GM12878 (cell line): ENCODE data around the gene LARP1B. TPM values are rescaled to one million over a fixed set of nuclear protein-coding genes. Genes with fewer than 3 reads are reported as not detected.

ENCODE experiments used
- ATAC-seq: fragments of 200-7000 bp; cut with Tn5 transposase; 3 replicates; pipeline ENCODE4 v1.9.1; 2020; ENCODE audit warnings: mild to moderate bottlenecking, moderate library complexity
- BruUV-seq: library from RNA; stranded (reverse); fragments of 400-500 nt; replicated peaks from 2 replicates; lab custom pipeline; 2021; lab: Mats Ljungman, UMichigan
- CTCF ChIA-PET: fragments of 300-600 bp; sonication (Branson Sonifier 250); formaldehyde crosslinking; extraction: SDS; loops from one replicate; lab custom pipeline; 2021; ENCODE audit warnings: inconsistent platforms; lab: Yijun Ruan, JAX
- POLR2A ChIA-PET: fragments of 350-600 bp; formaldehyde crosslinking; extraction: SDS; loops from one replicate; lab custom pipeline; 2021; ENCODE audit warnings: inconsistent platforms; lab: Charles Lee
- RAD21 ChIA-PET: fragments of 300-600 bp; sonication (Branson Sonifier 250); formaldehyde crosslinking; loops from one replicate; lab custom pipeline; 2023; ENCODE audit warnings: antibody characterized with exemption; ENCODE audit not compliant: unreplicated experiment; lab: Charles Lee
- SMC1A ChIA-PET: fragments of 300-600 bp; sonication (Branson Sonifier 250); formaldehyde crosslinking; loops from one replicate; lab custom pipeline; 2023; ENCODE audit not compliant: unreplicated experiment, uncharacterized antibody; lab: Charles Lee
- DNase-seq: peaks from one replicate; pipeline ENCODE4 v3.0.0-alpha.2; 2011; ENCODE audit warnings: low read depth, low spot score
- FAIRE-seq: peaks from 3 replicates; lab custom pipeline; 2011; peaks lifted over from hg19 to GRCh38; lab: Jason Lieb, UNC
- H2AFZ ChIP-seq: 2 replicates; pipeline ENCODE4 v1.6.0; 2011; ENCODE audit warnings: low read depth, low read length, control low read depth; ENCODE audit not compliant: control insufficient read depth
- H3K27ac ChIP-seq: 2 replicates; pipeline ENCODE4 v1.5.1; 2011; ENCODE audit warnings: control low read depth; ENCODE audit not compliant: control insufficient read depth, insufficient read depth
- H3K27me3 ChIP-seq, 2 experiments: replicated peaks in 1 of 2; 2 replicates each; pipeline versions ENCODE4 v1.6.0 to v1.6.1; 2011; ENCODE audit warnings: low read length in 1 of 2; ENCODE audit not compliant: control insufficient read depth in 2 of 2, insufficient read depth in 2 of 2
- H3K36me3 ChIP-seq, 2 experiments: 2 replicates each; pipeline ENCODE4 v1.5.1; 2011; ENCODE audit warnings: low read length in 1 of 2; ENCODE audit not compliant: control insufficient read depth in 2 of 2, insufficient read depth in 2 of 2
- H3K4me1 ChIP-seq: 2 replicates; pipeline ENCODE4 v1.6.1; 2011; ENCODE audit warnings: mild to moderate bottlenecking, low read length, moderate library complexity, mixed read lengths; ENCODE audit not compliant: control insufficient read depth, insufficient read depth
- H3K4me2 ChIP-seq: 2 replicates; pipeline ENCODE4 v1.6.0; 2011; ENCODE audit warnings: control low read depth; ENCODE audit not compliant: control insufficient read depth, insufficient read depth
- H3K4me3 ChIP-seq: fragments of 200-600 bp; sonication (generic); 2 replicates; pipeline ENCODE4 v1.5.1; 2016
- H3K79me2 ChIP-seq: 2 replicates; pipeline ENCODE4 v1.6.0; 2011; ENCODE audit warnings: low read length; ENCODE audit not compliant: control insufficient read depth, insufficient read depth
- H3K9ac ChIP-seq: 2 replicates; pipeline ENCODE4 v1.8.0; 2011; ENCODE audit warnings: low read length, control low read depth, mixed read lengths; ENCODE audit not compliant: control insufficient read depth, insufficient read depth
- H3K9me3 ChIP-seq: replicated peaks from 3 replicates; pipeline ENCODE4 v1.5.1; 2011; ENCODE audit warnings: mild to moderate bottlenecking, low read length; ENCODE audit not compliant: control insufficient read depth, insufficient read depth
- H4K20me1 ChIP-seq: 2 replicates; pipeline ENCODE4 v1.6.0; 2011; ENCODE audit not compliant: control insufficient read depth, insufficient read depth
- ATF7 ChIP-seq: fragments of 450-650 bp; IDR thresholded peaks from 2 replicates; pipeline ENCODE4 v1.6.1; 2016; ENCODE audit warnings: low read depth, mild to moderate bottlenecking
- CBFB ChIP-seq: IDR thresholded peaks from 2 replicates; pipeline ENCODE4 v1.6.1; 2016; ENCODE audit warnings: antibody characterized with exemption, low read depth
- CHD1 ChIP-seq: IDR thresholded peaks from 2 replicates; pipeline ENCODE4 v1.6.1; 2012; ENCODE audit warnings: low read depth, low read length, improper control_type of control experiment
- CREM ChIP-seq: IDR thresholded peaks from 2 replicates; pipeline ENCODE4 v1.6.1; 2014; ENCODE audit warnings: antibody characterized with exemption, low read depth
- FOS ChIP-seq: IDR thresholded peaks from 3 replicates; pipeline ENCODE4 v1.6.1; 2011; ENCODE audit warnings: borderline replicate concordance; ENCODE audit not compliant: insufficient read length; ENCODE audit errors: extremely low read depth
- HDAC6 ChIP-seq: fragments of 200-600 bp; sonication (generic); IDR thresholded peaks from one replicate; pipeline ENCODE4 v1.8.0; 2017; ENCODE audit warnings: antibody characterized with exemption; ENCODE audit not compliant: unreplicated experiment
- JUND ChIP-seq: IDR thresholded peaks from 2 replicates; pipeline ENCODE4 v1.6.1; 2012; ENCODE audit warnings: low read depth, mild to moderate bottlenecking, low read length, improper control_type of control experiment, moderate library complexity
- KDM1A ChIP-seq: fragments of 200-600 bp; sonication (generic); IDR thresholded peaks from 2 replicates; pipeline ENCODE4 v1.6.1; 2016; ENCODE audit warnings: borderline replicate concordance
- LARP7 ChIP-seq: fragments of 450-650 bp; IDR thresholded peaks from 2 replicates; pipeline ENCODE4 v1.6.1; 2017; ENCODE audit warnings: mild to moderate bottlenecking
- MXI1 ChIP-seq: fragments of 150-350 bp; IDR thresholded peaks from 2 replicates; pipeline ENCODE4 v1.6.1; 2011; ENCODE audit warnings: low read depth, mild to moderate bottlenecking, inconsistent platforms, low read length, improper control_type of control experiment
- NBN ChIP-seq: fragments of 450-650 bp; IDR thresholded peaks from 2 replicates; pipeline ENCODE4 v1.6.1; 2016
- RCOR1 ChIP-seq: conservative IDR thresholded peaks from 2 replicates; pipeline ENCODE4 v1.6.1; 2012; ENCODE audit warnings: low read depth, low read length, improper control_type of control experiment
- TCF12 ChIP-seq: IDR thresholded peaks from 2 replicates; pipeline ENCODE4 v1.6.1; 2011; ENCODE audit warnings: low read depth, mild to moderate bottlenecking, low read length
- TCF7 ChIP-seq: IDR thresholded peaks from 2 replicates; pipeline ENCODE4 v1.6.1; 2014; ENCODE audit warnings: antibody characterized with exemption, borderline replicate concordance
- ZSCAN29 ChIP-seq: fragments of 450-650 bp; IDR thresholded peaks from 2 replicates; pipeline ENCODE4 v1.6.1; 2017; ENCODE audit warnings: mild to moderate bottlenecking, moderate library complexity
- WGBS: methylation state at CpG from one replicate; pipeline ENCODE4 v1.1.6; 2016; ENCODE audit warnings: low lambda C conversion rate; ENCODE audit not compliant: insufficient replicate concordance, insufficient coverage; ENCODE audit errors: missing lambda C conversion rate; 5-methylcytosine and 5-hydroxymethylcytosine counted together
- in situ Hi-C: fragments of 300-500 bp; cut with MboI; formaldehyde crosslinking; loops from 9 replicates; pipeline ENCODE4 v1.14.3; 2018; ENCODE audit warnings: mixed read lengths
- intact Hi-C: fragments of 100-400 bp; cut with micrococcal nuclease; formaldehyde crosslinking; loops from one replicate; pipeline ENCODE4 v1.14.2; 2022; ENCODE audit not compliant: unreplicated experiment
- polyA plus RNA-seq, 11 experiments: library from polyadenylated mRNA; depleted of rRNA in 4 of 11; unstranded in 6 of 11; stranded (reverse) in 5 of 11; fragments of >200 nt; fragmentation: Nextera tagmentation in 4 of 11; fragmentation: Illumina TruSeq in 1 of 11; extraction: Ambion mirVana in 4 of 11; extraction: Trizol in 1 of 11; gene quantifications; 1 replicate in 1 of 11; 2 replicates in 10 of 11; pipeline versions ENCODE4 v1.2.1 to v1.2.3, GENCODE V29; 2011 to 2016; ENCODE audit warnings: inconsistent platforms in 2 of 11, missing spikeins in 2 of 11, low read depth in 1 of 11
- total RNA-seq, 4 experiments: library from RNA; depleted of rRNA in 3 of 4; stranded (reverse); fragments of >200 nt in 3 of 4; fragmentation: Illumina TruSeq in 1 of 4; extraction: Trizol in 1 of 4; gene quantifications; 2 replicates each; pipeline versions ENCODE4 v1.2.1 to v1.2.3, GENCODE V29; 2013 to 2021
- TF ChIP-seq, protein P1 (sequence below): fragments of 450-650 bp; formaldehyde crosslinking; IDR thresholded peaks from 2 replicates; pipeline ENCODE4 v1.5.0; 2022; ENCODE audit warnings: mild to moderate bottlenecking, missing genetic modification characterization
- TF ChIP-seq, protein P2 (sequence below): fragments of 450-650 bp; IDR thresholded peaks from 2 replicates; pipeline ENCODE4 v1.6.1; 2017; ENCODE audit warnings: mild to moderate bottlenecking
- TF ChIP-seq, protein P3 (sequence below): fragments of 450-650 bp; IDR thresholded peaks from 2 replicates; pipeline ENCODE4 v1.6.1; 2017; ENCODE audit warnings: antibody characterized with exemption, mild to moderate bottlenecking, moderate library complexity

LARP1B gene
- total and polyA plus RNA-seq, 10 of the 15 experiments (the other 5 are each of a cell fraction or from before 2014, with no cell fraction given): 9.2 to 30.9 (median 14.7) TPM

DNA sequence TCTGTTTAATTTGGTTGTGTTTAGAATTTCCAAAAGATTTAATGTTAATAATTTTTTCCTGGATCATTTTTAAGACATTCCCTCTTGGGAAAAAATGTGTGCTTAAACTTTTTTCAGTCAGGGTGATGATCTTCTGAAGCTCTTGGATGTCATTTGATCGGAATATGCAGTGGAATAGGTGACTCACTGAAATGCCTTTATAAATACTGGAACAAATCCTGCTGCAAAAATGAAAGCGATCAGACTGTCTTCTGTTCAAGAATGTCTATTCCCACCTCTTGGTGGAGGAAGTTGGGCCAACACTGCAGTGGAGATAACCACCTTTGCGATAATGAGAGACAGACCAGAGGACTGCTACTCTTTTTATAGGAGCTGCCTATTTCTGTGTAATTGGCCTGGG, 46.7 kb downstream of the LARP1B start:
- Histone ChIP-seq H2AFZ (no peak overlapping the region), H3K4me1 (no peaks in the 10 kb centered on the region), H3K79me2 (no peaks in the 10 kb centered on the region), H4K20me1 (no peaks in the 10 kb centered on the region), H3K27ac (no peak overlapping the region), H3K27me3 (no peaks in the 10 kb centered on the region), H3K9me3 (no peaks in the 10 kb centered on the region), H3K4me2 (no peak overlapping the region), H3K4me3 (no peak overlapping the region), H3K36me3 (peaks cover 0 to 12% of the 10 kb centered on the region in 2 experiments; a peak in 2 of 4 replicates), H3K9ac (no peak overlapping the region)
- TF ChIP-seq JUND (no peak), NBN (no peak), LARP7 (no peak), ZSCAN29 (no peak), KDM1A (no peak), CREM (no peak), HDAC6 (no peak), TCF12 (no peak), TCF7 (no peak), RCOR1 (no peak), CHD1 (no peak), CBFB (no peak), MXI1 (no peak), ATF7 (no peak), FOS (no peak)
- TF ChIP-seq, protein P1, sequence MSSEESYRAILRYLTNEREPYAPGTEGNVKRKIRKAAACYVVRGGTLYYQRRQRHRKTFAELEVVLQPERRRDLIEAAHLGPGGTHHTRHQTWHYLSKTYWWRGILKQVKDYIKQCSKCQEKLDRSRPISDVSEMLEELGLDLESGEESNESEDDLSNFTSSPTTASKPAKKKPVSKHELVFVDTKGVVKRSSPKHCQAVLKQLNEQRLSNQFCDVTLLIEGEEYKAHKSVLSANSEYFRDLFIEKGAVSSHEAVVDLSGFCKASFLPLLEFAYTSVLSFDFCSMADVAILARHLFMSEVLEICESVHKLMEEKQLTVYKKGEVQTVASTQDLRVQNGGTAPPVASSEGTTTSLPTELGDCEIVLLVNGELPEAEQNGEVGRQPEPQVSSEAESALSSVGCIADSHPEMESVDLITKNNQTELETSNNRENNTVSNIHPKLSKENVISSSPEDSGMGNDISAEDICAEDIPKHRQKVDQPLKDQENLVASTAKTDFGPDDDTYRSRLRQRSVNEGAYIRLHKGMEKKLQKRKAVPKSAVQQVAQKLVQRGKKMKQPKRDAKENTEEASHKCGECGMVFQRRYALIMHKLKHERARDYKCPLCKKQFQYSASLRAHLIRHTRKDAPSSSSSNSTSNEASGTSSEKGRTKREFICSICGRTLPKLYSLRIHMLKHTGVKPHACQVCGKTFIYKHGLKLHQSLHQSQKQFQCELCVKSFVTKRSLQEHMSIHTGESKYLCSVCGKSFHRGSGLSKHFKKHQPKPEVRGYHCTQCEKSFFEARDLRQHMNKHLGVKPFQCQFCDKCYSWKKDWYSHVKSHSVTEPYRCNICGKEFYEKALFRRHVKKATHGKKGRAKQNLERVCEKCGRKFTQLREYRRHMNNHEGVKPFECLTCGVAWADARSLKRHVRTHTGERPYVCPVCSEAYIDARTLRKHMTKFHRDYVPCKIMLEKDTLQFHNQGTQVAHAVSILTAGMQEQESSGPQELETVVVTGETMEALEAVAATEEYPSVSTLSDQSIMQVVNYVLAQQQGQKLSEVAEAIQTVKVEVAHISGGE (CRISPR knock-in tag): no peak
- TF ChIP-seq, protein P2, sequence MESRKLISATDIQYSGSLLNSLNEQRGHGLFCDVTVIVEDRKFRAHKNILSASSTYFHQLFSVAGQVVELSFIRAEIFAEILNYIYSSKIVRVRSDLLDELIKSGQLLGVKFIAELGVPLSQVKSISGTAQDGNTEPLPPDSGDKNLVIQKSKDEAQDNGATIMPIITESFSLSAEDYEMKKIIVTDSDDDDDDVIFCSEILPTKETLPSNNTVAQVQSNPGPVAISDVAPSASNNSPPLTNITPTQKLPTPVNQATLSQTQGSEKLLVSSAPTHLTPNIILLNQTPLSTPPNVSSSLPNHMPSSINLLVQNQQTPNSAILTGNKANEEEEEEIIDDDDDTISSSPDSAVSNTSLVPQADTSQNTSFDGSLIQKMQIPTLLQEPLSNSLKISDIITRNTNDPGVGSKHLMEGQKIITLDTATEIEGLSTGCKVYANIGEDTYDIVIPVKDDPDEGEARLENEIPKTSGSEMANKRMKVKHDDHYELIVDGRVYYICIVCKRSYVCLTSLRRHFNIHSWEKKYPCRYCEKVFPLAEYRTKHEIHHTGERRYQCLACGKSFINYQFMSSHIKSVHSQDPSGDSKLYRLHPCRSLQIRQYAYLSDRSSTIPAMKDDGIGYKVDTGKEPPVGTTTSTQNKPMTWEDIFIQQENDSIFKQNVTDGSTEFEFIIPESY: no peak
- TF ChIP-seq, protein P3, sequence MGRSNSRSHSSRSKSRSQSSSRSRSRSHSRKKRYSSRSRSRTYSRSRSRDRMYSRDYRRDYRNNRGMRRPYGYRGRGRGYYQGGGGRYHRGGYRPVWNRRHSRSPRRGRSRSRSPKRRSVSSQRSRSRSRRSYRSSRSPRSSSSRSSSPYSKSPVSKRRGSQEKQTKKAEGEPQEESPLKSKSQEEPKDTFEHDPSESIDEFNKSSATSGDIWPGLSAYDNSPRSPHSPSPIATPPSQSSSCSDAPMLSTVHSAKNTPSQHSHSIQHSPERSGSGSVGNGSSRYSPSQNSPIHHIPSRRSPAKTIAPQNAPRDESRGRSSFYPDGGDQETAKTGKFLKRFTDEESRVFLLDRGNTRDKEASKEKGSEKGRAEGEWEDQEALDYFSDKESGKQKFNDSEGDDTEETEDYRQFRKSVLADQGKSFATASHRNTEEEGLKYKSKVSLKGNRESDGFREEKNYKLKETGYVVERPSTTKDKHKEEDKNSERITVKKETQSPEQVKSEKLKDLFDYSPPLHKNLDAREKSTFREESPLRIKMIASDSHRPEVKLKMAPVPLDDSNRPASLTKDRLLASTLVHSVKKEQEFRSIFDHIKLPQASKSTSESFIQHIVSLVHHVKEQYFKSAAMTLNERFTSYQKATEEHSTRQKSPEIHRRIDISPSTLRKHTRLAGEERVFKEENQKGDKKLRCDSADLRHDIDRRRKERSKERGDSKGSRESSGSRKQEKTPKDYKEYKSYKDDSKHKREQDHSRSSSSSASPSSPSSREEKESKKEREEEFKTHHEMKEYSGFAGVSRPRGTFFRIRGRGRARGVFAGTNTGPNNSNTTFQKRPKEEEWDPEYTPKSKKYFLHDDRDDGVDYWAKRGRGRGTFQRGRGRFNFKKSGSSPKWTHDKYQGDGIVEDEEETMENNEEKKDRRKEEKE: no peak
- ATAC-seq: no peak
- DNase-seq: no peak
- RAD21 ChIA-PET: no interaction called here
- intact Hi-C loops (no loop called here), in situ Hi-C loops (no loop called here)
- POLR2A ChIA-PET: no interaction called here
- no peak for FAIRE-seq
- WGBS: 98% methylated on average over 3 of the region's 3 CpGs
- SMC1A ChIA-PET: no interaction called here
- CTCF ChIA-PET: interaction anchor here (1.1 kb wide), 1 partner anchor 32 kb away, joined by 3 read pairs; no protein-coding TSS in a partner anchor
- TSS peak; percentile 58 for BruUV-seq
